ENCODE results near the gene TAAR2.

The TAAR2 gene

GRCh38 chr6:132596201-132596600 lies 27.9 kb downstream of the TAAR2 start:
- DNase-seq (ENCODE audit: low read depth): no peak
- no peak for TF ChIP-seq CTCF (IDR thresholded peaks at IDR 0.05; ENCODE audit: low read length, missing control alignments)
- no peak overlapping the region for H3K4me3 ChIP-seq (replicated peaks; ENCODE audit: low read depth, low read length)

DNA sequence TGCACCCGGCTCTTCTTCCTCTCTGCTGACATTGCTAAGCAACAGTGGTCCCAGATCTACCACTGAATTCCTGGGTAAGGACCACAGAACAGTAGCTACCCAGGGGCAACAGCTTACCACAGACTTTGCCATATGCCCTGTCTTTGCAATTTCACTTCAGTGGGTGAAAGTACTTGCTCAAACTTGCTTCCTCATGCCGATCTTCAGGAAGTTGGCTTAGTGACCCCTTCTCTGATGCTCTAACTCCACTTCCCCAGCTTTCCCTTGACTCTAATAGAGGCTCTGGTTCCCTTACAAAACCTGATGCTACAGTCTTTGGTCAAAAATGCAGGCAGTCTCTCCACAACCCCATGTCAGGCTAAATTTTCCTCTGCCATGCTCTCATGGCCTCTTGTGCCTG lies 31.2 kb downstream of the TAAR2 start:
- H3K4me3 ChIP-seq (replicated peaks; ENCODE audit: low read depth, low read length): no peak overlapping the region
- no peak for DNase-seq (ENCODE audit: low read depth)
- no peak for TF ChIP-seq CTCF (IDR thresholded peaks at IDR 0.05; ENCODE audit: low read length, missing control alignments)

- no peak for TF ChIP-seq CTCF (IDR thresholded peaks at IDR 0.05; ENCODE audit: low read length, missing control alignments)
- DNase-seq (ENCODE audit: low read depth): no peak
- H3K4me3 ChIP-seq (replicated peaks; ENCODE audit: low read depth, low read length): no peak overlapping the region
These were observed 33.7 kb downstream of the TAAR2 start for GRCh38 chr6:132590362-132590761.

DNA sequence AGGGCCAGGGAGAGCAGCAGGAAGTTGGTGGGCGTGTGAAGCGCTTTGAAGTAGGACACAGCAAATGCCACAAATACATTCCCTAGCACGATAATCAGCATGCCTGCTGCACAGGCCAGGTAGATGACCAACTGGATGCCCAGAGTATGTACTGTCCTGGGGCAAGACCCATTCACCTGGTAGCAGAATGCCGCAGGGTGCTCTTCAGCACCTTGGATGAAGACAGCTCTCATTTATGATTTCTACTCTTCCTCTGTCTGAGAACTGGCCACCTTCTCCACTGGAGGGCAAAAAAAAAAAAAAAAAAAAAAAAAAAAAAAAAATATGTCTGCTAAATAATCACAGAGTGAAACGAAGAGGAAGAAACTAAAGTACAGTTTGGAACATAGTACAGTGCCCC lies 34.6 kb downstream of the TAAR2 start, which contains the start of gene TAAR5:
Gene TAAR5, minus strand, starts transcription at position 288 of the 400 bp plus-strand sequence. Its CDS starts 55 bp downstream, at position 233.
- no peak for TF ChIP-seq CTCF (IDR thresholded peaks at IDR 0.05; ENCODE audit: low read length, missing control alignments)
- H3K4me3 ChIP-seq (replicated peaks; ENCODE audit: low read depth, low read length): no peak within 1 kb of the TSS
- DNase-seq (ENCODE audit: low read depth): no peak

- no peak for DNase-seq (ENCODE audit: low read depth)
- no peak overlapping the region for H3K4me3 ChIP-seq (replicated peaks; ENCODE audit: low read depth, low read length)
- TF ChIP-seq CTCF (IDR thresholded peaks at IDR 0.05; ENCODE audit: low read length, missing control alignments): no peak
These were observed 36.7 kb downstream of the TAAR2 start for GRCh38 chr6:132587424-132587823.

GRCh38 chr6:132584698-132585097 lies 39.4 kb downstream of the TAAR2 start:
- no peak for DNase-seq (ENCODE audit: low read depth)
- no peak for TF ChIP-seq CTCF (IDR thresholded peaks at IDR 0.05; ENCODE audit: low read length, missing control alignments)

DNA sequence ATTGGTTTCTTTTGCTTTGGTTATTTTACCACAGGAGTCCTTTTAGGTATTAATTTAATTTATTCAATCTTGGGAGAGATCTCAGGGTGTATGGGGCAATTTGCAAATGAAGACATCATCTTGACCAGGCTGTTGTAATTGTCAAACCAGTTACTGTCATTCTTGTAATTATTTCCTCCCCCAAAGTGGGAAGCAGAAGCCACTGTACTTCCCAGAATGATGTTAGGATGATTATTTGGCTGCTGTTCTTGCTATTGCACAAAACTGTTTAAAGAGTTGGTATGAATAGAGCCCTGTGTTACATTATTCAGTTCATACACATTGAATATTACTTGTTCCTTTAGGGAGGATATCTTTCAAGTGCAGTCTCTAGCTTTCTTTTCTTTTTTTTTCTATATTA lies 52.3 kb downstream of the TAAR2 start:
- no peak for DNase-seq (ENCODE audit: low read depth)
- H3K4me3 ChIP-seq (replicated peaks; ENCODE audit: low read depth, low read length): no peak overlapping the region
- no peak for TF ChIP-seq CTCF (IDR thresholded peaks at IDR 0.05; ENCODE audit: low read length, missing control alignments)

More at GRCh38 chr6:132584698-132585097, 39.4 kb downstream of the TAAR2 start:
- no peak overlapping the region for H3K4me3 ChIP-seq (replicated peaks; ENCODE audit: low read depth, low read length)
